Coronary artery (tissue), 2 donors: ENCODE results near the gene DNAJA4.
"Not testable (repeated sequence)": the region's sequence is repeated elsewhere in the genome, so short reads cannot be mapped to it uniquely, and the experiment has no call there.

ENCODE experiments used
- DNase-seq: peaks from one replicate; pipeline ENCODE4 v3.0.0-alpha.2; 2017; ENCODE audit warnings: low spot score
- H3K27ac ChIP-seq, 2 donors: fragments of 200-600 bp; sonication (generic); one replicate each; pipeline ENCODE4 v1.5.1; 2016 to 2019
- H3K4me3 ChIP-seq: fragments of 200-600 bp; sonication (generic); 2 replicates; pipeline ENCODE4 v1.5.1; 2016; ENCODE audit warnings: mild to moderate bottlenecking, moderate library complexity
- CTCF ChIP-seq: fragments of 200-600 bp; sonication (generic); IDR thresholded peaks from one replicate; pipeline ENCODE4 v1.5.1; 2019; ENCODE audit warnings: antibody characterized with exemption

The DNAJA4 gene

GRCh38 chr15:78244101-78244500 is 20.3 kb upstream of the DNAJA4 start:
- TF ChIP-seq CTCF = no peak
- no peak for DNase-seq
- Histone ChIP-seq H3K27ac (no peak overlapping the region), H3K4me3 (no peak overlapping the region)

- DNase-seq = no peak
- TF ChIP-seq CTCF = no peak
Observed at GRCh38 chr15:78244893-78245292, 19.5 kb upstream of the DNAJA4 start.

GRCh38 chr15:78245392-78245791 is 19.0 kb upstream of the DNAJA4 start:
- not testable (repeated sequence) for H3K4me3 ChIP-seq, DNase-seq

More at GRCh38 chr15:78244893-78245292, 19.5 kb upstream of the DNAJA4 start:
- Histone ChIP-seq H3K4me3 (no peak overlapping the region), H3K27ac (no peak overlapping the region)

DNA sequence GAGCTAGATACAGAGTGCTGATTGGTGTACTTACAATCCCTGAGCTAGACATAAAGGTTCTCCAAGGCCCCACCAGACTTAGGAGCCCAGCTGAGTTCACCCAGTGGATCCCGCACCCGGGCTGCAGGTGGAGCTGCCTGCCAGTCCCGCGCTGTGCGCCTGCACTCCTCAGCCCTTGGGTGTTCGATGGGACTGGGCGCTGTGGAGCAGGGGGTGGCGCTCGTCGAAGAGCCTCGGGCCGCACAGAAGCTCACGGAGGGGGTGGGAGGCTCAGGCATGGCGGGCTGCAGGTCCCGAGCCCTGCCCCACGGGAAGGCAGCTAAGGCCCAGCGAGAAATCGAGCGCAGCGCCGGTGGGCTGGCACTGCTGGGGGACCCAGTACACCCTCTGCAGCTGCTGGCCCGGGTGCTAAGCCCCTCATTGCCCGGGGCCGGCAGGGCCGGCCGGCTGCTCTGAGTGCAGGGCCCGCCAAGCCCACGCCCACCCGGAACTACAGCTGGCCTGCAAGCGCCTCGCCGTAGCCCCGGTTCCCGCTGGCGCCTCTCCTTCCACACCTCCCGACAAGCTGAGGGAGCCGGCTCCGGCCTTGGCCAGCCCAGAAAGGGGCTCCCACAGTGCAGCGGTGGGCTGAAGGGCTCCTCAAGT is 18.3 kb upstream of the DNAJA4 start:
- H3K4me3 ChIP-seq, H3K27ac ChIP-seq, DNase-seq: not testable (repeated sequence)

More at GRCh38 chr15:78245392-78245791, 19.0 kb upstream of the DNAJA4 start:
- not testable (repeated sequence) for H3K27ac ChIP-seq

GRCh38 chr15:78247911-78248310 is 16.5 kb upstream of the DNAJA4 start:
- Histone ChIP-seq H3K27ac (no peak overlapping the region), H3K4me3 (no peak overlapping the region)
- DNase-seq = no peak
- no peak for TF ChIP-seq CTCF

DNA sequence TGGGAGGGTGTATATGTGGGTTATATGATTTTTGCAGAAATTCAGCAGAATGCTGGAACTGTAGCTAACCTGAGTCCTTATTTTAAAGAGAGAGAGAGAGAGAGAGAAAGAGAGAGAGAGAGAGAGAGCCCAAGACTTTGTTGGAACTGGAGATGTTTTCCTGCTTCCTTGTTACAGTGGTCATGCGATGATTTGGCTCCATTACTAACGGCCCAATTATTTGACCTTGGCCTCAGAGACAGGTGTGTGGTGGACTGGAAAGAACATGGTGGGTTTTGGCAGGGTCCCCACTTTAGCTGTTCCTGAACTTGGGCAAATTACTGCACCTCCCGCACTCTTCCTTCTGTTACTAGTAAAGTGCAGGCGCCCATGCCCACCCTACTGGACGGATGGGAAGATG is 15.2 kb upstream of the DNAJA4 start:
- Histone ChIP-seq H3K27ac (no peak overlapping the region), H3K4me3 (no peak overlapping the region)
- TF ChIP-seq CTCF = no peak
- no peak for DNase-seq

GRCh38 chr15:78251136-78251535 is 13.2 kb upstream of the DNAJA4 start:
- no peak overlapping the region for H3K27ac ChIP-seq
- no peak for DNase-seq
- H3K4me3 ChIP-seq = no peak overlapping the region
- TF ChIP-seq CTCF = no peak

DNA sequence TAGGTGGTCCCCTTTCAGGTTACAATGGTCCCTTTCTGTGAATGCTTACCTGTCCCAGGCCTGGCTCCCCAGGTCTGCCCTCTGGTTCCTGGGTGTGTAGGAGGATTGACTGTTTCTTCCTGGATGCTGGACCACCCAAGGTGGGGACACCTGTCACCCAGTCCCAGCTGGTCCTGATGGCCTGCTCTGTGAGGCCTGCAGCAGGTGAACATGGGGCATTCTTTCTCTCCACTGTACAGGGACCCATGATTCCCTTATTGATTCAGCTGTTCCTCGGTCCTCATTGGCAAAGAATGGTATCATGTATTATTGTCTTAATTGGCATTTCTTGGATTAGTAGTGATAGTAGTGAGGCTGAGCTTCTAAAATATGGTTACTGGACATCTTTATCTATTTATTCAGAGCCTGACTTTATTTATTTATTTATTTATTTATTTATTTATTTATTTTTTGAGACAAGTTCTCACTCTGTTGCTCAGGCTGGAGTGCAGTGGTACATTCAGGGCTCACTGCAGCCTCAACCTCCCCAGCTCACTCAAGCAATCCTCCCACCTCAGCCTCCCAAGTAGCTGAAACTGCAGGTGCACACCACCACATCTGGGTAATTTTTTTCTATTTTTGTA is 8.8 kb upstream of the DNAJA4 start:
- no peak overlapping the region for H3K4me3 ChIP-seq
- no peak for DNase-seq
- TF ChIP-seq CTCF = no peak

More for the DNA sequence above, 8.8 kb upstream of the DNAJA4 start:
- no peak overlapping the region for H3K27ac ChIP-seq
